ENCODE measurements around the gene BACE2.
"Not testable (repeated sequence)": the region's sequence is repeated elsewhere in the genome, so short reads cannot be mapped to it uniquely, and the experiment has no call there.

Gene BACE2

GRCh38 chr21:41283211-41283818 is 115.4 kb downstream of the BACE2 start:
- DNase-seq, result peak; percentile 53

GRCh38 chr21:41289431-41289830 is 121.5 kb downstream of the BACE2 start:
- no peak for DNase-seq

GRCh38 chr21:41290106-41290799 is 122.3 kb downstream of the BACE2 start:
- DNase-seq, result no peak

GRCh38 chr21:41294548-41295231 is 126.7 kb downstream of the BACE2 start:
- no peak for DNase-seq

GRCh38 chr21:41295721-41296254 is 127.8 kb downstream of the BACE2 start:
- no peak for DNase-seq

GRCh38 chr21:41302976-41303375 is 135.0 kb downstream of the BACE2 start:
- no peak for DNase-seq

- no peak for DNase-seq
These were observed 136.2 kb downstream of the BACE2 start for GRCh38 chr21:41304068-41304720.

GRCh38 chr21:41307219-41307618 is 139.3 kb downstream of the BACE2 start:
- DNase-seq, result no peak

GRCh38 chr21:41313285-41314164 is 145.6 kb downstream of the BACE2 start:
- not testable (repeated sequence) for DNase-seq

- no peak for DNase-seq
These were observed 147.8 kb downstream of the BACE2 start for GRCh38 chr21:41315726-41316125.

GRCh38 chr21:41316200-41317062 is 148.5 kb downstream of the BACE2 start, which contains the start of gene FAM3B:
FAM3B (plus strand) TSS chr21:41316801; CDS start chr21:41316880, 79 bp downstream.
- peak; percentile 4 for DNase-seq

GRCh38 chr21:41317063-41317392 is 149.1 kb downstream of the BACE2 start:
- no peak for DNase-seq

GRCh38 chr21:41317458-41317857 is 149.5 kb downstream of the BACE2 start:
- no peak for DNase-seq

- DNase-seq, result no peak
These were observed 150.3 kb downstream of the BACE2 start for GRCh38 chr21:41318218-41318617.

GRCh38 chr21:41319273-41319672 is 151.3 kb downstream of the BACE2 start:
- DNase-seq, result no peak

GRCh38 chr21:41321211-41321907 is 153.4 kb downstream of the BACE2 start:
- peak; percentile 29 for DNase-seq

GRCh38 chr21:41321908-41322495 is 154.0 kb downstream of the BACE2 start:
- no peak for DNase-seq

GRCh38 chr21:41322496-41323382 is 154.8 kb downstream of the BACE2 start:
- no peak for DNase-seq

Measured in COR-L47 (cell line).